Measurements from ENCODE around the gene DDX25.

DNA sequence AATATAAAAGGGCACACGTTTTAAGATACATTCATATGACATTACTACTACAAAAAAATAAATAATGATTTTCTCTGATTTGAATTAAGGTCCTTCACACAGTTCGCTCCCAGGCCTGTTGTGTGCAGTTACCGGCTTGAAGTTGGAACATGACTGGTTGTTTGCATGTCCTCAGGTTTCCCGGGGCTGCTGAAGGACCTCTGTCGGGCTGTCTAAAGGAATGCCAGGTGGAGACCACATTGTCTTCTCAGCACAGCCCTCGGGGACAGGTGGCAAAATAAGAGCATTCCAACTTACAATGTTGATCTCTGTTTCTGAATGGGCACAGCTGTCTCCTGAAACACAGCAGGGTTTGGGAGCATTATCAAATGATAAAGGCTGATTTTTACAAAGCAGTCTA is 56.5 kb downstream of the DDX25 start:
- TF ChIP-seq, protein P1, sequence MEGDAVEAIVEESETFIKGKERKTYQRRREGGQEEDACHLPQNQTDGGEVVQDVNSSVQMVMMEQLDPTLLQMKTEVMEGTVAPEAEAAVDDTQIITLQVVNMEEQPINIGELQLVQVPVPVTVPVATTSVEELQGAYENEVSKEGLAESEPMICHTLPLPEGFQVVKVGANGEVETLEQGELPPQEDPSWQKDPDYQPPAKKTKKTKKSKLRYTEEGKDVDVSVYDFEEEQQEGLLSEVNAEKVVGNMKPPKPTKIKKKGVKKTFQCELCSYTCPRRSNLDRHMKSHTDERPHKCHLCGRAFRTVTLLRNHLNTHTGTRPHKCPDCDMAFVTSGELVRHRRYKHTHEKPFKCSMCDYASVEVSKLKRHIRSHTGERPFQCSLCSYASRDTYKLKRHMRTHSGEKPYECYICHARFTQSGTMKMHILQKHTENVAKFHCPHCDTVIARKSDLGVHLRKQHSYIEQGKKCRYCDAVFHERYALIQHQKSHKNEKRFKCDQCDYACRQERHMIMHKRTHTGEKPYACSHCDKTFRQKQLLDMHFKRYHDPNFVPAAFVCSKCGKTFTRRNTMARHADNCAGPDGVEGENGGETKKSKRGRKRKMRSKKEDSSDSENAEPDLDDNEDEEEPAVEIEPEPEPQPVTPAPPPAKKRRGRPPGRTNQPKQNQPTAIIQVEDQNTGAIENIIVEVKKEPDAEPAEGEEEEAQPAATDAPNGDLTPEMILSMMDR (optimal IDR thresholded peaks at IDR 0.05 in 1 of 3, IDR thresholded peaks at IDR 0.05 in 1 of 3, conservative IDR thresholded peaks at IDR 0.05 in 1 of 3; ENCODE audit: extremely low read depth in 1 of 3, insufficient read depth in 2 of 3, low read length in 3 of 3) = no peak
- no peak for TF ChIP-seq EZH2 (IDR thresholded peaks at IDR 0.05; ENCODE audit: low read length)
